Fibroblast of villous mesenchyme (primary cell): ENCODE measurements around the gene ITCH. TPM values are rescaled to one million over a fixed set of nuclear protein-coding genes. Genes with fewer than 3 reads are reported as not detected.
"Not testable (repeated sequence)": the region's sequence is repeated elsewhere in the genome, so short reads cannot be mapped to it uniquely, and the experiment has no call there.

Experiments used
- DNase-seq: peaks from one replicate; pipeline ENCODE4 v3.0.0-alpha.2; 2010; ENCODE audit warnings: low read depth
- H3K4me3 ChIP-seq: 2 replicates; pipeline ENCODE4 v1.5.1; 2011; ENCODE audit warnings: low read depth, mild to moderate bottlenecking, low read length
- CTCF ChIP-seq: IDR thresholded peaks from 2 replicates; pipeline ENCODE4 v1.5.1; 2012; ENCODE audit warnings: low read depth, mild to moderate bottlenecking, low read length; ENCODE audit not compliant: insufficient read depth
- total RNA-seq: library from RNA; depleted of rRNA; stranded (reverse); fragments of >200 nt; gene quantifications from 2 replicates; pipeline ENCODE4 v1.2.3, GENCODE V29; 2012

The ITCH gene
- total RNA-seq, 1 donor, result 88.9 TPM

GRCh38 chr20:34506480-34506879 lies 143.4 kb downstream of the ITCH start:
- no peak overlapping the region for H3K4me3 ChIP-seq
- no peak for DNase-seq
- no peak for TF ChIP-seq CTCF

GRCh38 chr20:34507702-34508413 lies 144.8 kb downstream of the ITCH start:
- DNase-seq, result no peak

GRCh38 chr20:34510575-34510974 lies 147.5 kb downstream of the ITCH start:
- TF ChIP-seq CTCF, result no peak
- no peak for DNase-seq
- H3K4me3 ChIP-seq, result no peak overlapping the region

More at GRCh38 chr20:34507702-34508413, 144.8 kb downstream of the ITCH start:
- no peak overlapping the region for H3K4me3 ChIP-seq
- TF ChIP-seq CTCF, result no peak

GRCh38 chr20:34511891-34512265 lies 148.8 kb downstream of the ITCH start:
- DNase-seq, result no peak

GRCh38 chr20:34512266-34512954 lies 149.3 kb downstream of the ITCH start:
- peak; percentile 23 for DNase-seq
- no peak overlapping the region for H3K4me3 ChIP-seq
- TF ChIP-seq CTCF, result no peak

More at GRCh38 chr20:34511891-34512265, 148.8 kb downstream of the ITCH start:
- no peak overlapping the region for H3K4me3 ChIP-seq
- no peak for TF ChIP-seq CTCF

- no peak for DNase-seq
- H3K4me3 ChIP-seq, result no peak overlapping the region
- no peak for TF ChIP-seq CTCF
These were observed 149.9 kb downstream of the ITCH start for GRCh38 chr20:34512955-34513419.

- DNase-seq, H3K4me3 ChIP-seq: not testable (repeated sequence)
These were observed 151.0 kb downstream of the ITCH start for GRCh38 chr20:34514034-34514433.
